Measurements from ENCODE around the gene HMGN2. TPM values are rescaled to one million over a fixed set of nuclear protein-coding genes. Genes with fewer than 3 reads are reported as not detected.

The HMGN2 gene
- total and polyA plus RNA-seq, 10 of the 15 experiments (the other 5 are each of a cell fraction or from before 2014, with no cell fraction given), result 249 to 2,682 (median 694) TPM

- WGBS (ENCODE audit: insufficient coverage, insufficient replicate concordance, low lambda C conversion rate, missing lambda C conversion rate), result 84% methylated on average over 3 of the region's 3 CpGs
- H3K36me3 ChIP-seq (ENCODE audit: control insufficient read depth in 2 of 2, insufficient read depth in 2 of 2, low read length in 1 of 2), result peaks cover 8 to 32% of the 10 kb centered on the region in 2 experiments
- H3K27me3 ChIP-seq (replicated peaks in 1 of 2; ENCODE audit: control insufficient read depth in 2 of 2, insufficient read depth in 2 of 2, low read length in 1 of 2), result no peaks in the 10 kb centered on the region
- ChIA-PET POLR2A (no interaction called here), RAD21 (ENCODE audit: unreplicated experiment) (no interaction called here), CTCF (no interaction called here), SMC1A (ENCODE audit: uncharacterized antibody, unreplicated experiment) (no interaction called here)
- H3K4me3 ChIP-seq, result no peak overlapping the region
- TF ChIP-seq SREBF1 (IDR thresholded peaks at IDR 0.05; ENCODE audit: low read length) (no peak), POLR2AphosphoS5 (IDR thresholded peaks at IDR 0.05; ENCODE audit: low read length) (peak; percentile 37; the same call in 1 of the 2 replicates), ZNF217 (IDR thresholded peaks at IDR 0.05) (no peak), TBL1XR1 (IDR thresholded peaks at IDR 0.05; ENCODE audit: low read depth, low read length) (no peak), NBN (IDR thresholded peaks at IDR 0.05) (no peak), NKRF (conservative IDR thresholded peaks at IDR 0.05) (no peak), EZH2 (IDR thresholded peaks at IDR 0.05; ENCODE audit: borderline replicate concordance, control insufficient read depth, low read depth, low read length) (no peak), KLF5 (IDR thresholded peaks at IDR 0.05; ENCODE audit: partially characterized antibody) (no peak)
- ATAC-seq (no peak), DNase-seq (ENCODE audit: low read depth, low spot score) (no peak), FAIRE-seq (no peak)
- H2AFZ ChIP-seq (ENCODE audit: control insufficient read depth, low read depth, low read length), result no peak overlapping the region
- no peak overlapping the region for H3K9ac ChIP-seq (ENCODE audit: control insufficient read depth, insufficient read depth, low read length)
- H4K20me1 ChIP-seq (ENCODE audit: control insufficient read depth, insufficient read depth), result no peaks in the 10 kb centered on the region; the same call in 1 of the 2 replicates
- no peaks in the 10 kb centered on the region for H3K9me3 ChIP-seq (replicated peaks; ENCODE audit: control insufficient read depth, insufficient read depth, low read length)
- H3K79me2 ChIP-seq (ENCODE audit: control insufficient read depth, insufficient read depth, low read length), result peaks cover 25% of the 10 kb centered on the region
- intact Hi-C loops (cut with micrococcal nuclease; ENCODE audit: unreplicated experiment), result no loop called here
- no peak overlapping the region for H3K27ac ChIP-seq (ENCODE audit: control insufficient read depth, insufficient read depth)
- no peak overlapping the region for H3K4me2 ChIP-seq (ENCODE audit: control insufficient read depth, insufficient read depth)
- BruUV-seq (replicated peaks), result no TSS peak
- in situ Hi-C loops (cut with MboI), result no loop called here
- peaks cover 14% of the 10 kb centered on the region for H3K4me1 ChIP-seq (ENCODE audit: control insufficient read depth, insufficient read depth, low read length)
Measured at GRCh38 chr1:26475989-26476388, 3.7 kb downstream of the HMGN2 start.
